Endothelial cell of umbilical vein (primary cell): Measurements from ENCODE around the gene MAP1LC3B2. TPM values are rescaled to one million over a fixed set of nuclear protein-coding genes. Genes with fewer than 3 reads are reported as not detected.

Experiments used
- BruUV-seq: library from RNA; stranded (reverse); fragments of 400-500 nt; replicated peaks from 2 replicates; lab custom pipeline; 2021; lab: Mats Ljungman, UMichigan
- CTCF ChIA-PET: fragments of 300-600, 350-600 bp; sonication (Branson Sonifier 250); formaldehyde crosslinking; loops from one replicate; lab custom pipeline; 2021; ENCODE audit warnings: antibody characterized with exemption, inconsistent platforms; lab: Charles Lee
- POLR2A ChIA-PET: fragments of 300-600, 350-600 bp; sonication (Branson Sonifier 250); formaldehyde crosslinking; loops from one replicate; lab custom pipeline; 2021; ENCODE audit warnings: antibody characterized with exemption, inconsistent platforms; lab: Charles Lee
- DNase-seq: peaks from one replicate; pipeline ENCODE4 v3.0.0-alpha.2; 2011; ENCODE audit warnings: low read depth, low spot score
- FAIRE-seq: peaks from 2 replicates; lab custom pipeline; 2011; peaks lifted over from hg19 to GRCh38; lab: Jason Lieb, UNC
- H2AFZ ChIP-seq: 2 replicates; pipeline ENCODE4 v1.6.0; 2012; ENCODE audit warnings: low read depth, low read length, control low read depth, inconsistent platforms
- H3K27ac ChIP-seq: 2 replicates; pipeline ENCODE4 v1.5.1; 2011; ENCODE audit warnings: low read depth, mild to moderate bottlenecking, control low read depth, low read length, moderate library complexity; ENCODE audit not compliant: insufficient read depth
- H3K27me3 ChIP-seq, 2 experiments: 2 replicates each; pipeline versions ENCODE4 v1.6.0 to v1.6.1; 2011; ENCODE audit warnings: low read length in 2 of 2, mixed read lengths in 1 of 2; ENCODE audit not compliant: control insufficient read depth in 2 of 2, insufficient read depth in 2 of 2
- H3K36me3 ChIP-seq, 2 experiments: 2 replicates in 1 of 2; 3 replicates in 1 of 2; pipeline ENCODE4 v1.5.1; 2011; ENCODE audit warnings: low read length in 2 of 2, mild to moderate bottlenecking in 1 of 2, moderate library complexity in 1 of 2; ENCODE audit not compliant: control insufficient read depth in 2 of 2, insufficient read depth in 2 of 2; ENCODE audit errors: extremely low read depth in 1 of 2
- H3K4me1 ChIP-seq: 3 replicates; pipeline ENCODE4 v1.5.1; 2011; ENCODE audit warnings: mild to moderate bottlenecking, low read length; ENCODE audit not compliant: control insufficient read depth, insufficient read depth; ENCODE audit errors: extremely low read depth
- H3K4me2 ChIP-seq: 2 replicates; pipeline ENCODE4 v1.6.1; 2011; ENCODE audit warnings: low read length, control low read depth, mixed read lengths; ENCODE audit not compliant: insufficient read depth
- H3K4me3 ChIP-seq, 3 experiments: fragments of 200-600 bp in 1 of 3; sonication (generic), shearing (Covaris generic) in 1 of 3; replicated peaks in 1 of 3; 2 replicates each; pipeline ENCODE4 v1.5.1; 2011 to 2016; ENCODE audit warnings: control low read depth in 3 of 3, low read length in 3 of 3, mild to moderate bottlenecking in 2 of 3, inconsistent platforms in 1 of 3, low read depth in 1 of 3, moderate library complexity in 1 of 3; ENCODE audit not compliant: insufficient read depth in 1 of 3
- H3K79me2 ChIP-seq: 2 replicates; pipeline ENCODE4 v1.6.0; 2012; ENCODE audit warnings: low read length, inconsistent platforms; ENCODE audit not compliant: control insufficient read depth, insufficient read depth
- H3K9ac ChIP-seq: replicated peaks from 2 replicates; pipeline ENCODE3; 2011; ENCODE audit warnings: low read length, control low read depth; ENCODE audit not compliant: insufficient read depth; ENCODE audit errors: extremely low read depth
- H3K9me1 ChIP-seq: replicated peaks from 3 replicates; pipeline ENCODE4 v1.6.0; 2011; ENCODE audit warnings: mild to moderate bottlenecking, low read length; ENCODE audit not compliant: control insufficient read depth, insufficient read depth; ENCODE audit errors: extremely low read depth
- H3K9me3 ChIP-seq: replicated peaks from 2 replicates; pipeline ENCODE4 v1.5.1; 2012; ENCODE audit warnings: low read length, inconsistent platforms; ENCODE audit not compliant: control insufficient read depth, insufficient read depth
- H4K20me1 ChIP-seq: replicated peaks from 2 replicates; pipeline ENCODE3; 2011; ENCODE audit warnings: mild to moderate bottlenecking, low read length; ENCODE audit not compliant: control insufficient read depth, insufficient read depth; ENCODE audit errors: extremely low read depth
- CTCF ChIP-seq, 2 donors: IDR thresholded peaks; 1 replicate in 1 of 2; 2 replicates in 1 of 2; pipeline ENCODE4 v1.5.1; 2011; ENCODE audit warnings: low read length in 2 of 2, mild to moderate bottlenecking in 2 of 2, moderate library complexity in 2 of 2, control low read depth in 1 of 2, inconsistent platforms in 1 of 2, low read depth in 1 of 2; ENCODE audit not compliant: insufficient read depth in 1 of 2; ENCODE audit errors: extremely low read depth in 1 of 2
- EZH2 ChIP-seq: IDR thresholded peaks from 2 replicates; pipeline ENCODE4 v1.6.1; 2012; ENCODE audit warnings: borderline replicate concordance, low read depth, mild to moderate bottlenecking, moderate library complexity, low read length, inconsistent platforms; ENCODE audit not compliant: severe bottlenecking
- FOS ChIP-seq: IDR thresholded peaks from 2 replicates; pipeline ENCODE4 v1.6.1; 2011; ENCODE audit warnings: mild to moderate bottlenecking, low read length, moderate library complexity, borderline replicate concordance; ENCODE audit not compliant: insufficient read depth
- GATA2 ChIP-seq: IDR thresholded peaks from 2 replicates; pipeline ENCODE4 v1.7.0; 2011; ENCODE audit warnings: low read depth, mild to moderate bottlenecking, moderate library complexity, mixed read lengths, low read length; ENCODE audit not compliant: insufficient read length, insufficient read depth
- JUN ChIP-seq: IDR thresholded peaks from 2 replicates; pipeline ENCODE4 v1.6.1; 2011; ENCODE audit warnings: borderline replicate concordance, low read depth; ENCODE audit not compliant: insufficient read length, insufficient read depth
- MYC ChIP-seq: IDR thresholded peaks from one replicate; pipeline ENCODE4 v1.6.1; 2011; ENCODE audit warnings: mild to moderate bottlenecking, low read depth, low read length
- POLR2A ChIP-seq: IDR thresholded peaks from 2 replicates; pipeline ENCODE4 v1.6.1; 2012; ENCODE audit warnings: low read depth, mild to moderate bottlenecking, control low read depth, low read length
- POLR2AphosphoS5 ChIP-seq: IDR thresholded peaks from 2 replicates; pipeline ENCODE4 v1.6.1; 2012; ENCODE audit warnings: low read depth, mild to moderate bottlenecking, control low read depth, low read length, moderate library complexity; ENCODE audit not compliant: insufficient read depth
- dilution Hi-C: fragments of 300-500 bp; cut with MboI; formaldehyde crosslinking; loops from one replicate; pipeline ENCODE4 v1.15.0; 2019; ENCODE audit warnings: low sequenced_read_pairs; ENCODE audit not compliant: extremely low pct_ligation_motif_present
- intact Hi-C: fragments of 100-400 bp; cut with micrococcal nuclease; formaldehyde crosslinking; loops from one replicate; pipeline ENCODE4 v1.10.0; 2022
- polyA plus RNA-seq, 4 experiments: library from polyadenylated mRNA; depleted of rRNA in 3 of 4; stranded (reverse) in 3 of 4; unstranded in 1 of 4; fragments of >200 nt; gene quantifications; 2 replicates each; pipeline versions ENCODE4 v1.2.1 to v1.2.3, GENCODE V29; 2011 to 2012; ENCODE audit warnings: missing spikeins in 1 of 4
- total RNA-seq: library from RNA; stranded (reverse); gene quantifications from 2 replicates; pipeline ENCODE4 v1.2.3, GENCODE V29; 2021
- TF ChIP-seq, protein P1 (sequence below): IDR thresholded peaks from 2 replicates; pipeline ENCODE4 v1.6.1; 2011; ENCODE audit not compliant: insufficient read depth, insufficient read length

MAP1LC3B2 gene
- total and polyA plus RNA-seq, 2 donors (not counting 3 experiments of a cell fraction or from before 2014, with no cell fraction given) = 0.32 to 4.1 TPM

GRCh38 chr12:116513944-116514343 lies 45.2 kb upstream of the MAP1LC3B2 start:
- Histone ChIP-seq H3K9me1 (no peaks in the 10 kb centered on the region), H2AFZ (no peak overlapping the region), H4K20me1 (no peaks in the 10 kb centered on the region), H3K4me1 (no peaks in the 10 kb centered on the region), H3K27ac (no peak overlapping the region), H3K4me2 (no peak overlapping the region), H3K79me2 (no peaks in the 10 kb centered on the region), H3K9me3 (no peaks in the 10 kb centered on the region), H3K27me3 (peaks cover 0 to 7% of the 10 kb centered on the region in 2 experiments), H3K36me3 (no peaks in the 10 kb centered on the region), H3K9ac (no peak overlapping the region), H3K4me3 (no peak overlapping the region)
- TF ChIP-seq GATA2 = no peak
- no peak for TF ChIP-seq EZH2
- TF ChIP-seq, protein P1, sequence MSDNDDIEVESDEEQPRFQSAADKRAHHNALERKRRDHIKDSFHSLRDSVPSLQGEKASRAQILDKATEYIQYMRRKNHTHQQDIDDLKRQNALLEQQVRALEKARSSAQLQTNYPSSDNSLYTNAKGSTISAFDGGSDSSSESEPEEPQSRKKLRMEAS = no peak
- intact Hi-C loops = no loop called here
- FAIRE-seq = no peak
- no TSS peak for BruUV-seq
- CTCF ChIA-PET = no interaction called here
- no peak for DNase-seq
- POLR2A ChIA-PET = no interaction called here
- dilution Hi-C loops = no loop called here

DNA sequence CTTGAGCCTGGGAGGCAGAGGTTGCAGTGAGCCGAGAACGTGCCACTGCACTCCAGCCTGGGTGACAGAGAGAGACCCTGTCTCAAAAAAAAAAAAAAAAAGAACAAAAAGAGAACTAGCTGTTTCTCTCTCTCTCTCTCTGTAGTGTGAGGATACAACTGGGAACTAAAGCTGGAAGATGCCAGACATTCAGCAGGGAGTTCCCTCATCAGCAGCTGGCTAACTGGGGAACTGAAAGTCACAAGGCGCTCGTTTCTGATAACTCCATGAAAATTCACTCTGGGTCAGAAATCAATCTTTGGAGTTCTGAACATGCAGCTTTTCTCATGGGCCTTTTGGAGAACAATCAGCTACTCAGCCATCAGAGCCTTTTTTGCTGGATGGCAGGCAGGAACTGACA lies 43.5 kb upstream of the MAP1LC3B2 start:
- no peak overlapping the region for H3K4me3 ChIP-seq
- H3K9me3 ChIP-seq = no peaks in the 10 kb centered on the region
- ChIA-PET CTCF (no interaction called here), POLR2A (no interaction called here)
- no peaks in the 10 kb centered on the region for H3K79me2 ChIP-seq
- H3K27me3 ChIP-seq = peaks cover 0 to 7% of the 10 kb centered on the region in 2 experiments
- BruUV-seq = no TSS peak
- H3K9me1 ChIP-seq = no peaks in the 10 kb centered on the region
- no peaks in the 10 kb centered on the region for H3K36me3 ChIP-seq
- dilution Hi-C loops = no loop called here
- intact Hi-C loops = no loop called here
- DNase-seq (no peak), FAIRE-seq (no peak)
- no peak overlapping the region for H3K4me2 ChIP-seq
- no peak overlapping the region for H3K27ac ChIP-seq
- H4K20me1 ChIP-seq = no peaks in the 10 kb centered on the region
- no peak overlapping the region for H2AFZ ChIP-seq
- no peak overlapping the region for H3K9ac ChIP-seq
- H3K4me1 ChIP-seq = no peaks in the 10 kb centered on the region
- TF ChIP-seq GATA2 = no peak
- TF ChIP-seq FOS = no peak
- TF ChIP-seq JUN = no peak
- TF ChIP-seq POLR2AphosphoS5 = no peak
- TF ChIP-seq CTCF (IDR thresholded peaks at IDR 0.05; ENCODE audit: extremely low read depth in 1 of 2, insufficient read depth in 1 of 2, low read depth in 1 of 2, low read length in 2 of 2) = no peak
- no peak for TF ChIP-seq MYC
- TF ChIP-seq, protein P1 = no peak
- TF ChIP-seq POLR2A = no peak
- TF ChIP-seq EZH2 = no peak
